Measurements from ENCODE around the gene ABHD12.

The ABHD12 gene

DNA sequence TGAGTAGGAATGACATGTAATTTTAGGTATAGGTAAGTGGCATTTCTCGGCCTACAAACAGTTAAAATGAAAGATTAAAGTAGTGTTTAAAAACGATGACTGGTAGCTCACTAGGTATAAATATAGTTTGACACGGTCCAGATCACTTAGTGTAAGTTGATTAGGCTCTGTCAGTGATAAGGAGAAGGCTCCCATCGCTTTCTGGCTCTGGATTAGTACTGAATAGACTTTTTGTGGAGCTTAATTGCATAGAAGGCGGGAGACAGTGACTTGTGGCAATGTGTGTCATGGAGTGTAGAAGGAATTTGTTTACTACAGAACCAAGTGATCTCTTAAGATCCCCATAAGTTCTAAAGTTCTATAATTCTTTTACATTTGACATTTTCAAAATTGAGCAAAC lies 136.1 kb downstream of the ABHD12 start:
- DNase-seq, result no peak

DNA sequence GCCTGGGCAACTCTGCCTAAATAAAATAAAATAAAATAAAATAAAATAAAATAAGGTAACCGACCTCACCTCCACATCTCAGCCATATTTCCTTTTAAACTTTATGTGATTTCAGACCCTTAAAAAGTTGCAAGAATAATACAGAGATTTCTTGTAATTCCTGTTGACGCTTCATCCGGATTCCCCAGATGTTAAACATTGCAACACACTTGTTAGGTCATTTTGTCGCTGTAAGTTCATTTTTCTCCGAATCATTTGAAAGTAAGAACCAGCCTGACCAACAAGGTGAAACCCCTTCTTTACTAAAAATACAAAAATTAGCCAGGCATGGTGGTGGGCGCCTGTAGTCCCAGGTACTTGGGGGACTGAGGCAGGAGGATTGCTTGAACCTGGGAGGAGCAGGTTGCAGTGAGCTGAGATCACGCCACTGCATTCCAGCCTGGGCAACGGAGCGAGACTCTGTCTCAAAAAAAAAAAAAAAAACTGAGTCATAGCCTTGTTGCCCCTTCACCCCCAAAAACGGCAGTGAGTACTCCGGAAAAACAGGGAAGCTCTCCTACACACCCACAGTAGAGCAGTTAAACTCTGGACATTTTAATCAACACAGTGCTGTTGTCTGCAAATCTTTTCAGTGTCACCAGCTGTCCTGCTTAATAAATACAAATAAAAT lies 136.9 kb downstream of the ABHD12 start:
- DNase-seq, result no peak

DNA sequence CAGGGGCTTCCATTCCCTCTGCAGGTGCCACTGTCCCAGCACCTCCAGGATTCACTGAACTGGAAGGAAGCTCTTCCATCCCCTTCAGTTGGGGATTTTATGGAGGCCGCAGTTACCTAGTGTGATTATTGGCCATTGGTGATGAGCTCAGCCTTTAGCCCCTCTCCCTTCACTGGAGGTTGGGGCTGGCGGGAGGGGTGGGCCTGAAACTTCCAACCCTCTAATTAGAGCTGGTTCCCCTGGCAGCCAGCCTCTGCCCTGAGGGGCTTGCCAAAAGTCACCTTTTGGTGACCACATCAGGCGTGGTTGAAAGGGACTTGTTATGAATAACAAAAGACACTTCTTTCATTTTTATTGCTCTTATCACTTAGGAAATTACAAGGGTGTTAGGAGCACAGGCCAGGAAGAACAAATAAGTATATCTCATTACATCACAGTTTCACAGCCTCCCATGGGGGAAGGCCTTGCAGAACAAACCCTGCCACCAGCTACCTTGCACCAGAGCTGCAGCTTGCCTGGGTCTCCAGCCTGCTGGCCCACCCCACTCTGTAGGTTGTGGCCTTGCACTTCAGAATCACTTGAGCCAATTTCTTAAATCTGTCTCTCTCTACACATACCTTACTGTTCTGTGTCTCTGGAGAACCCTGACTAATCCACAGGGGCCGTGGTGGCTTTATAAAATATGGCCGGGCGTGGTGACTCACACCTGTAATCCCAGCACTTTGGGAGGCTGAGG lies 137.8 kb downstream of the ABHD12 start:
- DNase-seq, result no peak

DNA sequence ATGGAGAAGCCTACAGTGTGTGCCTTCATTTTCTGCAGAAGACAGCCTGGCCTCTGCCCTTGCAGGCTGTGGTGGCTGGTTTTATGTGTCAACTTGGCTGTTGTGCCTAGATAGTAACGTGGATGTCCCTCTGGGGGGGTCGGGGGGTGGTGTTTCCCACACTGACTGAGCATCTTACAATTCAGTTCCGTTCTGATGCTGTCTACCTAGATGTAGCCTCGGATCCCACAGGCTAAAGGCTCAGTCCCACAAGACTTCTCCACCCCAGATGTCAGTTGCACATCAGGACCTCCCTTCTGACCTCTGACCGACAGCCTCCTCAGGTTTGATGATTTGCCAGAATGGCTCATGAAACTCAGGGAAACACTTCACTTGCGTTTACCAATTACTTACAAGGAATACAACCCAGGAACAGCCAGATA lies 138.4 kb downstream of the ABHD12 start:
- no peak for DNase-seq

DNA sequence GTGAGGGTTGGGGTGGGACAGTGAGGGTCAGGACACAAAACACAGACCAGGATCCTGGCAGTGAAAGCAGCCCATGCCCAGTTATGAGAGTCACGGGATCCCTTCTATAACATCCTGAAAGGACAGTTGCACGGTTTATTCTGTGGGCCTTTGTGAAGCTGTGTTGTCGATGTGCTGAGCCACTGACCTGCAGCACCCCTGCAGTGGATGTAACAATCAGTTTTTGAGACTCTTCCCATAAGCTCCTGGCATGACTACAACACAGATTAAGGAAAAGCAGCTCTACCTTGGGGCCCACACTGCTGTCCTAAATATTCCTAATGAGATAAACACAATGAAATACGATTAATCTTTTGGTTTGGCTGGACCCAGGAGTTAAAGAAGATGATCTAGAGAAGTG lies 139.1 kb downstream of the ABHD12 start:
- no peak for DNase-seq

DNA sequence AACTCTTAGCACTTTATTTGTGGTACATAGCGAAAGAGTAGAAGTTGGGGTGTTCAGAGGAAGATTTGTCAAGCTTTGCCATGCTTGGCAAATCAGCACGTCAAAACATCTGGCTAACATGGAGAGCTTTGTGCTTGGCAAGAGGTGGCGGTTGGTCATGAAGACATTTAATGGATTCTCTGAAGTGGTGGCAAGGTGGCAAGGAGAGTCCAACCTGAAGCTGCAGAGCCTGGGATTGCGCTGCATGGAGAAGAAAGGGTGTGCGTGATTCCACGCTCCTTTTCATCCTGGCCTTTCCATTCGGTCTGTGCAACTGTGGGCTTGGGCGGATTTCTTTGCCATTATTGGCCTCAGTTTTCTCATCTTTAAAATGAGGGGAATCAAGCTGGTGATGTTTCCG lies 139.6 kb downstream of the ABHD12 start:
- DNase-seq, result no peak

DNA sequence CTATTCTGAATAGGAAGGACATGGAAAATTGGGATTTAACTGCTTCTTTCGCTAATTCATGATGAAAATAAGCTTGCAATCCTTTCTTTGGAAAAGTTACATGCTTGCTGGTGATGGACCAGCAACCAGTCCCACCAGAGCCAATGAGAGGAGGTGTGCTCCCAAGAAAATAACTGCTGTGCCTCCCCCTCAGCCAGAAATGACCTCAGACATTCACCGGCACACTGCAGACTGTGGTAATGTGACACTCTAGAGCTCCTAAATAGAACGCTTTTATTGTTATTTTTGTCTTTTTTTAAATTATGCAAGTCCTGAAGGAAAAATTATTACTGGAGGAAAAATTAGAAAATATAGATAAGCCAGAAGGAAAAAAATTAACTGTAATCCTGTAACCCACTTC lies 140.1 kb downstream of the ABHD12 start:
- no peak for DNase-seq
